HepG2 (cell line): ENCODE results near the gene MCRS1. TPM values are rescaled to one million over a fixed set of nuclear protein-coding genes. Genes with fewer than 3 reads are reported as not detected.

Source experiments
- ATAC-seq: fragments of 200-7000 bp; cut with Tn5 transposase; 3 replicates; pipeline ENCODE4 v1.9.1; 2020; ENCODE audit warnings: mild to moderate bottlenecking, moderate library complexity
- BruUV-seq: library from RNA; stranded (reverse); fragments of 400-500 nt; replicated peaks from 2 replicates; lab custom pipeline; 2021; lab: Mats Ljungman, UMichigan
- CTCF ChIA-PET: fragments of 300-600 bp; formaldehyde crosslinking; extraction: SDS; loops from one replicate; lab custom pipeline; 2021; ENCODE audit warnings: low total read pairs, inconsistent platforms, low intra/inter-chr PET ratio; lab: Yijun Ruan, JAX
- POLR2A ChIA-PET: fragments of 350-600 bp; sonication (Branson Sonifier 250); formaldehyde crosslinking; loops from one replicate; lab custom pipeline; 2020; ENCODE audit warnings: antibody characterized with exemption, inconsistent platforms; lab: Yijun Ruan, JAX
- DNase-seq: peaks from one replicate; pipeline ENCODE4 v3.0.0-alpha.2; 2015; ENCODE audit warnings: low spot score
- FAIRE-seq: peaks from 3 replicates; lab custom pipeline; 2011; peaks lifted over from hg19 to GRCh38; lab: Jason Lieb, UNC
- H2AFZ ChIP-seq: one replicate; pipeline ENCODE4 v1.6.1; 2011; ENCODE audit warnings: low read length, inconsistent platforms
- H3K27ac ChIP-seq: fragments of 300-600 bp; 3 replicates; pipeline ENCODE4 v1.8.0; 2011; ENCODE audit warnings: mixed run types, mild to moderate bottlenecking, mixed read lengths, low read length, inconsistent platforms; ENCODE audit not compliant: insufficient read depth; ENCODE audit errors: extremely low read length
- H3K27me3 ChIP-seq, 2 experiments: fragments of 200-600 bp in 1 of 2; 2 replicates in 1 of 2; 3 replicates in 1 of 2; pipeline versions ENCODE4 v1.6.0 to v1.8.0; 2011; ENCODE audit warnings: low read length in 2 of 2, mild to moderate bottlenecking in 2 of 2, moderate library complexity in 2 of 2, inconsistent platforms in 1 of 2; ENCODE audit not compliant: insufficient read depth in 2 of 2, control insufficient read depth in 1 of 2
- H3K36me3 ChIP-seq, 2 experiments: fragments of 200-600 bp in 1 of 2; replicated peaks in 1 of 2; 2 replicates in 1 of 2; 3 replicates in 1 of 2; pipeline versions ENCODE4 v1.5.1 to v1.8.0; 2011; ENCODE audit warnings: low read length in 2 of 2, inconsistent platforms in 1 of 2; ENCODE audit not compliant: insufficient read depth in 2 of 2, control insufficient read depth in 1 of 2
- H3K4me1 ChIP-seq: 2 replicates; pipeline ENCODE4 v1.5.1; 2012; ENCODE audit warnings: low read length, inconsistent platforms; ENCODE audit not compliant: insufficient read depth
- H3K4me2 ChIP-seq: 2 replicates; pipeline ENCODE4 v1.6.0; 2011; ENCODE audit warnings: low read depth, low read length, inconsistent platforms
- H3K4me3 ChIP-seq, 3 experiments: fragments of 200-600 bp in 1 of 3; sonication (generic), shearing (Covaris generic) in 1 of 3; replicated peaks in 1 of 3; 2 replicates each; pipeline ENCODE4 v1.5.1; 2011 to 2016; ENCODE audit warnings: low read length in 3 of 3, inconsistent platforms in 2 of 3, low read depth in 2 of 3, mild to moderate bottlenecking in 2 of 3, control low read depth in 1 of 3, mixed read lengths in 1 of 3; ENCODE audit not compliant: insufficient read depth in 1 of 3
- H3K79me2 ChIP-seq: one replicate; pipeline ENCODE4 v1.6.1; 2011; ENCODE audit warnings: low read length, inconsistent platforms; ENCODE audit not compliant: insufficient read depth
- H3K9ac ChIP-seq: 2 replicates; pipeline ENCODE4 v1.6.0; 2011; ENCODE audit warnings: mild to moderate bottlenecking, low read depth, low read length, inconsistent platforms; ENCODE audit not compliant: insufficient read depth
- H3K9me3 ChIP-seq: 2 replicates; pipeline ENCODE4 v1.5.1; 2012; ENCODE audit warnings: mild to moderate bottlenecking, low read length
- H4K20me1 ChIP-seq: 2 replicates; pipeline ENCODE4 v1.6.0; 2011; ENCODE audit warnings: inconsistent platforms, mild to moderate bottlenecking, low read length, moderate library complexity; ENCODE audit not compliant: insufficient read depth
- MBD4 ChIP-seq: IDR thresholded peaks from 2 replicates; pipeline ENCODE4 v1.6.1; 2012; ENCODE audit warnings: low read length, inconsistent platforms, borderline replicate concordance
- RFX1 ChIP-seq: fragments of 450-650 bp; IDR thresholded peaks from 2 replicates; pipeline ENCODE4 v1.6.1; 2017
- SRSF1 ChIP-seq: fragments of 200-400 bp; formaldehyde crosslinking; optimal IDR thresholded peaks from 2 replicates; pipeline ENCODE3; 2017; ENCODE audit warnings: mild to moderate bottlenecking, low read depth, low read length, moderate library complexity
- ZBTB37 ChIP-seq: sonication (generic); formaldehyde crosslinking; IDR thresholded peaks from 2 replicates; pipeline ENCODE4 v1.4.0; 2020; ENCODE audit warnings: mild to moderate bottlenecking, missing genetic modification reagents
- ZNF672 ChIP-seq: sonication (generic); formaldehyde crosslinking; IDR thresholded peaks from 2 replicates; pipeline ENCODE4 v1.8.1; 2022; ENCODE audit warnings: missing genetic modification reagents
- ZNF740 ChIP-seq: sonication (generic); formaldehyde crosslinking; IDR thresholded peaks from 2 replicates; pipeline ENCODE4 v1.4.0; 2020; ENCODE audit warnings: missing genetic modification reagents
- ZNF761 ChIP-seq: sonication (generic); formaldehyde crosslinking; conservative IDR thresholded peaks from 2 replicates; pipeline ENCODE4 v1.4.0; 2020; ENCODE audit warnings: mild to moderate bottlenecking, missing genetic modification reagents
- ZNF773 ChIP-seq: sonication (generic); formaldehyde crosslinking; IDR thresholded peaks from 2 replicates; pipeline ENCODE4 v1.4.0; 2020; ENCODE audit warnings: missing genetic modification reagents, borderline replicate concordance
- WGBS: methylation state at CpG from one replicate; pipeline ENCODE4 v1.1.6; 2017; ENCODE audit warnings: low lambda C conversion rate; 5-methylcytosine and 5-hydroxymethylcytosine counted together
- in situ Hi-C: cut with HindIII; loops from 2 replicates; pipeline ENCODE4 v1.10.0; 2017; ENCODE audit warnings: low pct_unique_long_range_greater_than_20kb; ENCODE audit not compliant: extremely low pct_ligation_motif_present
- intact Hi-C: fragments of 100-400 bp; cut with micrococcal nuclease; formaldehyde crosslinking; loops from one replicate; pipeline ENCODE4 v1.10.0; 2022; ENCODE audit not compliant: unreplicated experiment
- polyA plus RNA-seq, 8 experiments: library from polyadenylated mRNA; depleted of rRNA in 3 of 8; stranded (reverse) in 7 of 8; unstranded in 1 of 8; fragments of >200 nt; fragmentation: Illumina TruSeq in 4 of 8; extraction: Trizol in 4 of 8; gene quantifications; 2 replicates each; pipeline versions ENCODE4 v1.2.1 to v1.2.3, GENCODE V29; 2011 to 2016; ENCODE audit warnings: low read depth in 4 of 8, missing spikeins in 1 of 8, mixed read lengths in 1 of 8; ENCODE audit not compliant: insufficient read depth in 1 of 8
- total RNA-seq, 5 experiments: library from RNA; depleted of rRNA; stranded (reverse); fragments of >200 nt; fragmentation: Illumina TruSeq; extraction: Trizol; gene quantifications; 2 replicates each; pipeline ENCODE4 v1.2.3, GENCODE V29; 2016; ENCODE audit warnings: low read depth in 1 of 5
- TF ChIP-seq, protein P1 (sequence below): sonication (generic); formaldehyde crosslinking; IDR thresholded peaks from 2 replicates; pipeline ENCODE4 v1.5.1; 2020; ENCODE audit warnings: missing genetic modification reagents, mild to moderate bottlenecking, borderline replicate concordance

Gene MCRS1
- total and polyA plus RNA-seq, 2 of the 13 experiments (the other 11 are each of a cell fraction or from before 2014, with no cell fraction given) = 51.0 to 66.3 TPM

- TF ChIP-seq ZNF773 (CRISPR knock-in tag) (no peak), ZNF761 (CRISPR knock-in tag) (no peak), SRSF1 (no peak), ZNF740 (no peak), ZNF672 (CRISPR knock-in tag) (no peak), ZBTB37 (no peak)
- TF ChIP-seq, protein P1, sequence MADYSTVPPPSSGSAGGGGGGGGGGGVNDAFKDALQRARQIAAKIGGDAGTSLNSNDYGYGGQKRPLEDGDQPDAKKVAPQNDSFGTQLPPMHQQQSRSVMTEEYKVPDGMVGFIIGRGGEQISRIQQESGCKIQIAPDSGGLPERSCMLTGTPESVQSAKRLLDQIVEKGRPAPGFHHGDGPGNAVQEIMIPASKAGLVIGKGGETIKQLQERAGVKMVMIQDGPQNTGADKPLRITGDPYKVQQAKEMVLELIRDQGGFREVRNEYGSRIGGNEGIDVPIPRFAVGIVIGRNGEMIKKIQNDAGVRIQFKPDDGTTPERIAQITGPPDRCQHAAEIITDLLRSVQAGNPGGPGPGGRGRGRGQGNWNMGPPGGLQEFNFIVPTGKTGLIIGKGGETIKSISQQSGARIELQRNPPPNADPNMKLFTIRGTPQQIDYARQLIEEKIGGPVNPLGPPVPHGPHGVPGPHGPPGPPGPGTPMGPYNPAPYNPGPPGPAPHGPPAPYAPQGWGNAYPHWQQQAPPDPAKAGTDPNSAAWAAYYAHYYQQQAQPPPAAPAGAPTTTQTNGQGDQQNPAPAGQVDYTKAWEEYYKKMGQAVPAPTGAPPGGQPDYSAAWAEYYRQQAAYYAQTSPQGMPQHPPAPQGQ (CRISPR knock-in tag) = no peak
Measured at GRCh38 chr12:49604856-49605255, 36.9 kb upstream of the MCRS1 start (continued).

DNA sequence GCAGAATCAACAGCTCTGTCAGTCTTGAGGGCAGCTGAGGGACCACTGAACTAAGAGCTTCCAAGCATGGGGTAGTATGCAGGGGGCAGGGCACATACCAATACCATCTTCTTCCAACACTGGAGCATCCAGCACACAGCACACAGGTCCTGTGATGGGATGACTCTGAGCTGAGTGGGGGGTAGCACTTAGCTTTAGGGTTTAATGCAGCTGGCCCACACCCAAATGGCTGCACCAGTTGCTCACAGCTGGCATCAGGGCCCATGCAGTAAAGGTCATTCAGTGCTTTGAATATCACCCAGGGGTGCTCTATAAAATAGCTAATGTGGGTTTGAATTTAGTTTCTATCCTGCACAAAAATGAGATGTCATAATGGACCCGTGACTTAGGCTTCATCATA lies 35.8 kb upstream of the MCRS1 start:
- intact Hi-C loops (no loop called here), in situ Hi-C loops (no loop called here)
- H3K27ac ChIP-seq = no peak overlapping the region
- TF ChIP-seq MBD4 (no peak), RFX1 (no peak)
- CTCF ChIA-PET = no interaction called here
- ATAC-seq = no peak
- no peak overlapping the region for H3K9ac ChIP-seq
- no peak for FAIRE-seq
- POLR2A ChIA-PET = no interaction called here
- H3K4me1 ChIP-seq = peaks cover 10% of the 10 kb centered on the region; the same call in 1 of the 2 replicates
- H3K4me3 ChIP-seq = no peak overlapping the region
- DNase-seq = no peak
- no peaks in the 10 kb centered on the region for H3K9me3 ChIP-seq
- H3K36me3 ChIP-seq = no peaks in the 10 kb centered on the region
- BruUV-seq = no TSS peak
- 73% methylated on average over 1 of the region's 1 CpG for WGBS
- H2AFZ ChIP-seq = no peak overlapping the region
- no peaks in the 10 kb centered on the region for H4K20me1 ChIP-seq
- no peaks in the 10 kb centered on the region for H3K79me2 ChIP-seq
- H3K4me2 ChIP-seq = no peak overlapping the region
- H3K27me3 ChIP-seq = no peaks in the 10 kb centered on the region
